ENCODE data around the gene RNU1-4. TPM values are rescaled to one million over a fixed set of nuclear protein-coding genes. Genes with fewer than 3 reads are reported as not detected.

Gene RNU1-4
- under 0.01 TPM in 2 replicates for total RNA-seq

GRCh38 chr1:16740047-16740964 is at the start of gene RNU1-4:
TSS of gene RNU1-4 (plus strand) at chr1:16740516.

Other genes starting within 250 kb of the RNU1-4 start
- gene RNU1-1, start 226.2 kb upstream of the RNU1-4 start, total RNA-seq, result under 0.01 TPM in 2 replicates
- 19.4 and 21.1 TPM in 2 replicates for gene NBPF1, start 127.0 kb upstream of the RNU1-4 start, total RNA-seq
- under 0.01 TPM in 2 replicates for gene RNU1-3, start 73.6 kb upstream of the RNU1-4 start, total RNA-seq
- gene RNU1-2, start 155.5 kb downstream of the RNU1-4 start, total RNA-seq, result under 0.01 TPM in 2 replicates
- gene CROCC, start 181.4 kb downstream of the RNU1-4 start, total RNA-seq, result 17.2 and 17.4 TPM in 2 replicates
- 4.6 and 7.9 TPM in 2 replicates for gene MFAP2, start 240.1 kb downstream of the RNU1-4 start, total RNA-seq

All from regular cardiac myocyte (primary cell).